Measurements from ENCODE around the gene MED31. TPM values are rescaled to one million over a fixed set of nuclear protein-coding genes. Genes with fewer than 3 reads are reported as not detected.
"Not testable (repeated sequence)": the region's sequence is repeated elsewhere in the genome, so short reads cannot be mapped to it uniquely, and the experiment has no call there.

The MED31 gene
- total and polyA plus RNA-seq, 10 donors = 6.0 to 28.9 (median 16.8) TPM

DNA sequence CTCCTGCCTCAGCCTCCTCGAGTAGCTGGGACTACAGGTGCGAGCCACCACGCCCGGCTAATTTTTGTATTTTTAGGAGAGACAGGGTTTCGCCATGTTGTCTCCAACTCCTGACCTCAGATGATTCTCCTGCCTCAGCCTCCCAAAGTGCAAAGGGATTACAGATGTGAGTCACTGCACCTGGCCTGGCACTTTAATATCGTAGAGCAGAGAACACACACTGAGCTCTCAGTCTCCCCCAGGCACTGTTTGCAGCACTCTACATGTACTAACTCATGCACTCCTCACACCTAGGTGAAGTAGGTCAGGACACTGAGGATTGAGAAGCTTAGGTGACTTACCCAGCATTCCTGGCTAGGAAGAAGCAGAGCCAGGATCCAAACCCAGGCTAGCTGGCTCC is 15.2 kb upstream of the MED31 start:
- Histone ChIP-seq H3K36me3 (no peaks in the 10 kb centered on the region), H3K4me1 (peaks cover 0 to 25% (median 9%) of the 10 kb centered on the region in 6 donors), H3K27ac (no peak overlapping the region), H3K27me3 (replicated peaks in 1 of 7) (no peaks in the 10 kb centered on the region), H3K9me3 (no peaks in the 10 kb centered on the region), H3K4me3 (no peak overlapping the region)
- 90 to 95% (median 94%) methylated on average over 6 of the region's 6 CpGs for WGBS, 5 donors
- intact Hi-C loops (cut with DNase I; ENCODE audit: low total_unique reads) = loop anchor here (5.0 to 10.0 kb wide), 2 partner anchors 136 to 338 kb away; no protein-coding TSS in a partner anchor
- TF ChIP-seq CTCF (IDR thresholded peaks at IDR 0.05 in 8 of 11, conservative IDR thresholded peaks at IDR 0.05 in 3 of 11) = no peak
- TF ChIP-seq POLR2A (IDR thresholded peaks at IDR 0.05) = no peak
- TF ChIP-seq POLR2AphosphoS5 (IDR thresholded peaks at IDR 0.05) = no peak
- DNase-seq = no peak

DNA sequence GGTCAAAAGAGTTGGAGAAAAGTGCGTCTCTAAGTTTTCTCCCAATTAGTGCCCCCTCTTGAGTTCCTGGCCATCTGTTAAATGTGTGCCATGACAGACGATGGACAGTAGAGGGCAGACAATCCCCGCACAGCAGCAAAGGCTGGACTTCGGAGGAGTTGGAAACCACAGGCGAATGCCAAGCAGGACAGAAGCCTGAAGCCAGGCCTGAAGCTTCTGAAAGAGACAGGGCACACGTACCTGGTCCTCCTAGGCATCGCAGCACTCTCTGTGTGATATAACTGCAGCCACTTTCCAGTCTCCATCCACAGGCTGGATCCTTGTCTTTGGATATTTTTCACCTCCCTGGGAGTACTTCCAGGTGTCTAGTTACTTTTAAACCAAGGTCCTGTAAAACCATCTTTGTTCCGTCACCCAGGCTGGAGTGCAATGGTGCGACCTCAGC is 14.7 kb upstream of the MED31 start:
- Histone ChIP-seq H3K36me3 (no peaks in the 10 kb centered on the region), H3K27me3 (replicated peaks in 1 of 7) (no peaks in the 10 kb centered on the region), H3K9me3 (no peaks in the 10 kb centered on the region), H3K27ac (no peak overlapping the region), H3K4me3 (no peak overlapping the region), H3K4me1 (peaks cover 3 to 30% (median 13%) of the 10 kb centered on the region in 6 donors)
- peak; percentile 84 for DNase-seq
- intact Hi-C loops (cut with DNase I; ENCODE audit: low total_unique reads) = loop anchor here (5.0 to 10.0 kb wide), 2 partner anchors 136 to 339 kb away; no protein-coding TSS in a partner anchor
- whole genome bisulfite sequencing, 5 donors = 18 to 30% (median 23%) methylated on average over 9 of the region's 9 CpGs
- TF ChIP-seq POLR2A (IDR thresholded peaks at IDR 0.05) = no peak
- TF ChIP-seq POLR2AphosphoS5 (IDR thresholded peaks at IDR 0.05) = peak in 2 of 3 donors; percentile 11 to 27
- peak; percentile 64 to 87 (median 85) for TF ChIP-seq CTCF (IDR thresholded peaks at IDR 0.05 in 8 of 11, conservative IDR thresholded peaks at IDR 0.05 in 3 of 11)

DNA sequence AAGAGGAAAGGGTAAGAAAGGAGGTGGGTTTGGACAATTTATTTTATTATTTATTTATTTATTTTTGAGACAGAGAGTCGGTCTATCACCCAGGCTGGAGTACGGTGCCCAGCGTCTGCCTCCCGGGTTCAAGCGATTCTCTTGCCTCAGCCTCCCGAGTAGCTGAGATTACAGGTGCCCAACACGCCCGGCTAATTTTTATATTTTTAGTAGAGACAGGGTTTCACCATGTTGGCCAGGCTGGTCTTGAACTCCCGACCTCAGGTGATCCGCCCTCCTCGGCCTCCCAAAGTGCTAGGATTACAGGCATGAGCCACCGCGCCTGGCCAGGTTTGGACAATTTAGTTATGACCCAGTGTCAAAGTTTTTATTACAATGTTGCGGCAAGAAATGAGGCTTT is 11.8 kb upstream of the MED31 start:
- not testable (repeated sequence) for H3K27me3 ChIP-seq (replicated peaks in 1 of 7); H3K9me3 ChIP-seq; H3K4me3 ChIP-seq; H3K36me3 ChIP-seq; DNase-seq; H3K27ac ChIP-seq
- peaks cover 9 to 46% (median 27%) of the 10 kb centered on the region in 6 donors for H3K4me1 ChIP-seq
- intact Hi-C loops (cut with DNase I; ENCODE audit: low total_unique reads) = loop anchor here (10.0 kb wide), 1 partner anchor 342 kb away; no protein-coding TSS in a partner anchor
- 93 to 95% (median 93%) methylated on average over 14 of the region's 14 CpGs for WGBS, 5 donors

DNA sequence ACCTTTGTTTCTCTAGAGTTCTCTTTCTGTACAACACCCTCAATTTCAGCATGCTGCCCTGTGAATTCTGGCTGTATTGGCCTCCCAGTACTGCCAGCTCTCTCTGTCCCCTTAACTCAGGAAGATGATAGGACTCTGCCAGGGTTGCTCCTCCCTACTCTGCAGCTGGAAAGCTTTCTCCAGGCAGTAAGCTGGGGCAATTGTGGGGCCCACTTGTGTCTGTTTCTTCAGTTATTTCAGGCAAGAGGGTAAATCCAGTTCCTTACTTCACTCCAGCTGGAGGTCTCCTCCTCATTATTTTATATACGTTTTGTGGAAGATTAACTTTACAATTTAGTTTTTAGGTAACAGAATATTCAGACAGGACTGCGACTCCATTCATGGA is 10.1 kb upstream of the MED31 start:
- no peaks in the 10 kb centered on the region for H3K36me3 ChIP-seq
- peak overlapping the region in 1 of 8 donors; percentile 83 for H3K27ac ChIP-seq
- peak overlapping the region in 2 of 8 donors; percentile 8 to 56 for H3K4me3 ChIP-seq
- DNase-seq = no peak
- peaks cover 0 to 20% (median 0%) of the 10 kb centered on the region in 7 donors for H3K27me3 ChIP-seq (replicated peaks in 1 of 7)
- 72 to 88% (median 80%) methylated on average over 2 of the region's 2 CpGs for WGBS, 5 donors
- no peaks in the 10 kb centered on the region for H3K9me3 ChIP-seq
- peaks cover 9 to 60% (median 38%) of the 10 kb centered on the region in 6 donors for H3K4me1 ChIP-seq
- TF ChIP-seq CTCF (IDR thresholded peaks at IDR 0.05 in 8 of 11, conservative IDR thresholded peaks at IDR 0.05 in 3 of 11) (no peak), POLR2A (IDR thresholded peaks at IDR 0.05) (no peak)
- intact Hi-C loops (cut with DNase I; ENCODE audit: low total_unique reads) = loop anchor here (10.0 kb wide), 1 partner anchor 343 kb away; no protein-coding TSS in a partner anchor
